Measurements from ENCODE around the gene SEL1L. TPM values are rescaled to one million over a fixed set of nuclear protein-coding genes. Genes with fewer than 3 reads are reported as not detected.
A peak's percentile ranks its signal among the peaks of the same experiment; 100 is the strongest.

The SEL1L gene
- total RNA-seq = 100 to 1,000 TPM in 1 of 2 donors, 10 to 100 TPM in 1; 91.2 to 121 TPM

DNA sequence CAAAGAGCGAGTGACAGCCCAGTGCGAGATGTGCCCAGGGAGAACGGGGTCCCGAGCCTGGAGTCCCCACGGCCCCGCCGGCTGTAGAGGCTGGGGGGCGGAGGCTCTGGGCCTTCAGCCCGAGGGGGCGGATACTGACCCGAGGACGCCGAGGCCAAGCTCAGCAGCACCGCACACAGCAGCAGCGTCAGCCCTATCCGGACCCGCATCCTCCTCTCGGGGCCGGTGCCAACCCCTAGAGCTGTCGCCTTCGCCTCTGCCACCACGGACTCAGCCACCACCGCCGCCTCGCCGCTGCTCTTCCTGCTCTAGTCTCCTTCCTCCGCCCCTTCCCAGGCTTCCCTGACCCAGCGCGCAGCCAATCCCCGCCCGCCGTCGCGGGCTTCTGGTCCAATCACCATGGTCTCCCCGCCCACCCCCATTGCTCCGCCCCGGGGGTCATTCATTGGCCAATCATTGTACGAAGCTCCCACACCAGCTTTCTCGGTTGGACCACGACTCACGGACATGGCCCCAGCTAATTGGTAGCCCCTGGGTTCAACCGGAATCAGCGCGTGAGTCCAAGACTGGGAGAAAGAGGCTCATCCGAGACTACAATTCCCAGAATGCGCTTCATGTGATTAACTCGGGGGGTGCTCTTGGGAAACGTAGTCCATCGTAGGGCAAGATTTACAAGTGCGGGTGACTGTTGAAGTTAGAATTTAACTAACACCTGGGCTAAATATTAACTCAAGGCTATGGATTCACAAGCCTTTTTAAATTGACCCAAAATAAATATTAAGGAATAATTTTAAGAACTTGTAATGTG, at the start of gene SEL1L:
Gene SEL1L, minus strand, starts transcription at position 318 of the 808 bp plus-strand sequence. Its CDS starts 109 bp downstream, at position 209.
- Histone ChIP-seq H3K4me3 (peak within 1 kb of the TSS; percentile 86), H3K4me1 (peaks cover 3% of the 10 kb centered on the region), H3K27ac (peak within 1 kb of the TSS; percentile 48), H3K36me3 (no peaks in the 10 kb centered on the region), H3K9me3 (no peaks in the 10 kb centered on the region), H3K27me3 (no peaks in the 10 kb centered on the region), H3K9ac (ENCODE audit: low read depth in 2 of 2, low read length in 2 of 2) (peak within 1 kb of the TSS; percentile 77 to 94)
- intact Hi-C loops (cut with DNase I) = no loop called here
- TF ChIP-seq, protein P1, sequence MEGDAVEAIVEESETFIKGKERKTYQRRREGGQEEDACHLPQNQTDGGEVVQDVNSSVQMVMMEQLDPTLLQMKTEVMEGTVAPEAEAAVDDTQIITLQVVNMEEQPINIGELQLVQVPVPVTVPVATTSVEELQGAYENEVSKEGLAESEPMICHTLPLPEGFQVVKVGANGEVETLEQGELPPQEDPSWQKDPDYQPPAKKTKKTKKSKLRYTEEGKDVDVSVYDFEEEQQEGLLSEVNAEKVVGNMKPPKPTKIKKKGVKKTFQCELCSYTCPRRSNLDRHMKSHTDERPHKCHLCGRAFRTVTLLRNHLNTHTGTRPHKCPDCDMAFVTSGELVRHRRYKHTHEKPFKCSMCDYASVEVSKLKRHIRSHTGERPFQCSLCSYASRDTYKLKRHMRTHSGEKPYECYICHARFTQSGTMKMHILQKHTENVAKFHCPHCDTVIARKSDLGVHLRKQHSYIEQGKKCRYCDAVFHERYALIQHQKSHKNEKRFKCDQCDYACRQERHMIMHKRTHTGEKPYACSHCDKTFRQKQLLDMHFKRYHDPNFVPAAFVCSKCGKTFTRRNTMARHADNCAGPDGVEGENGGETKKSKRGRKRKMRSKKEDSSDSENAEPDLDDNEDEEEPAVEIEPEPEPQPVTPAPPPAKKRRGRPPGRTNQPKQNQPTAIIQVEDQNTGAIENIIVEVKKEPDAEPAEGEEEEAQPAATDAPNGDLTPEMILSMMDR (IDR thresholded peaks at IDR 0.05) = no peak
- DNase-seq = peak; percentile 100

DNA sequence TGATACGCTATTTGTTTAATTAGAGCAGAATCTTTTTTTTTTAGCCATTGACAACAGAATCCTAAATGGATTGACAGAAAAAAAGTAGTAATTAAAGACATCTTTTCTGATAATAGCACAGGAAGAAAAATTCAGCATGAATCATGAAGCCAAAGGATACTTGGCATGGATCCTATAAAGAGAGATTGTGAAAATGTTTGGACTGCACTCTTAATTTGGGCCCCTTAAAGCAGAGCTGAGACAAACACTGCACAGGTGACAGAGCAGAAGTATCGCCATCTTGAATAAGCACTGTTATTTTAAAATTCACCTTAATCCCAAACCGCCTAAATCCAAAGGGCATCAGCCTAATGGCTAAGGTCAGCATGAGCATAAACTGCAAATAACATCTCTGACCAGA, 48.8 kb upstream of the SEL1L start:
- Histone ChIP-seq H3K27me3 (no peaks in the 10 kb centered on the region), H3K9ac (ENCODE audit: low read depth in 2 of 2, low read length in 2 of 2) (no peak overlapping the region), H3K9me3 (no peaks in the 10 kb centered on the region), H3K4me1 (no peaks in the 10 kb centered on the region), H3K27ac (no peak overlapping the region), H3K4me3 (no peak overlapping the region), H3K36me3 (no peaks in the 10 kb centered on the region)
- DNase-seq = no peak
- TF ChIP-seq, protein P1 (IDR thresholded peaks at IDR 0.05) = no peak
- intact Hi-C loops (cut with DNase I) = no loop called here

DNA sequence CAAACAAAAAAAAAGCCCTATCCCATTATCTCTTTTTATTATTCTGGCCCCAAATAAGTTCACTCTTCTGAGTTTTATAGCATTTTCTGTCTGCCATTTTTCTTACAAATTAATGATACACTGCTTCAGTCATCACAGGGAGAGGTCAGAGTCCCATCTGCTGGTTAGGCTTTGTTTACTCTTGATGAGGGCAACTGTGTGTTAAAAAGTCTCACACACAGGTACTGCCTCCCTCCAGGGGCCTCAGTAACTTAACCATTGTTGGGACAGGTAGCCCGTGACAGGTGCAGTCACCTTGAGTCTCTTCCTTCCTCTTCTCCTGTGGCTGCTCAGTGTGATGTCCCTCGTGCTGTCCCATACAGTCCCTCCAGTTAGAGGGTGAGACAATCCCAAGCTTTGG, 45.5 kb upstream of the SEL1L start:
- Histone ChIP-seq H3K9me3 (no peaks in the 10 kb centered on the region), H3K9ac (ENCODE audit: low read depth in 2 of 2, low read length in 2 of 2) (no peak overlapping the region), H3K27ac (no peak overlapping the region), H3K4me1 (no peaks in the 10 kb centered on the region), H3K4me3 (no peak overlapping the region), H3K27me3 (no peaks in the 10 kb centered on the region), H3K36me3 (no peaks in the 10 kb centered on the region)
- intact Hi-C loops (cut with DNase I) = no loop called here
- TF ChIP-seq, protein P1 (IDR thresholded peaks at IDR 0.05) = no peak
- no peak for DNase-seq

DNA sequence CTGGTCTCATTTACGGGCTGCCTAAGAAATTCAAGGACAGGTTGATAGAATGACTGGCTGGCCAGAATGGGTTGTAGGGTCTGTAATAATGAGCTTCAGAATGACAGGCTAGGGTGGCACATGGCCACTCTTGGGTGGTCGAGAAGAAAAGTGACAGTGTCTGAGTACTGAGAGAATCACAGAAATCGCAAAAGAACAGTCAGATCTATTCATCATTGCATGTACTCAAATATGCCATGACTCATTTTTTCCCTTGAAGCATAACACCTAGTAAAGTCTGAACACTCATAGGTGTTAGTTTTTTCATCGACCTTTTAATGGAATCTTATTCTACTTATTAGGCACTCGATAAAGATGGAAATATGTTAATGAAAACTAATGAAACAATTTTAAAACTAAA, 37.8 kb upstream of the SEL1L start:
- Histone ChIP-seq H3K9ac (ENCODE audit: low read depth in 2 of 2, low read length in 2 of 2) (no peak overlapping the region), H3K27me3 (no peaks in the 10 kb centered on the region), H3K27ac (no peak overlapping the region), H3K4me3 (no peak overlapping the region), H3K9me3 (no peaks in the 10 kb centered on the region), H3K36me3 (no peaks in the 10 kb centered on the region), H3K4me1 (no peaks in the 10 kb centered on the region)
- intact Hi-C loops (cut with DNase I) = no loop called here
- TF ChIP-seq, protein P1 (IDR thresholded peaks at IDR 0.05) = no peak
- no peak for DNase-seq

DNA sequence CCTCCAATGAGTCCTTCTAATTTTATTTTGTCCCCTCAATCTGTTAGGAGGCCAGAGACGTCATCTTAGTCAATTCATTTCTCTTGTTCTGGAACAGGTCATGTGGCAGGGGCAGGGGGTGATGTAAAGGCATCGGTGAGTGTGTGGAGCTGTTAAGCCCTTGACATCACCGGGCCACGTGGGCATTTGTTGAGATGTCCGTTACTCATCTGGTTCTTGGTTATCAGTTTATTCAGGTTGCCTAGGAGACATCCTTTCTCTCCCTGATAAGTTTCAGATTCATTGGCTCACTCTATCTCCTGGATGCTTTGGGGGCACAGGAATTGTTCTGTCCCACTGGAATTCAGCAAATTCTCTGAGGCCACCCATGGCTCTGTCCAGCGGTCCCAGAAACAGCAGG, 33.6 kb upstream of the SEL1L start:
- no peak for DNase-seq
- Histone ChIP-seq H3K4me1 (no peaks in the 10 kb centered on the region), H3K36me3 (no peaks in the 10 kb centered on the region), H3K9me3 (no peaks in the 10 kb centered on the region), H3K4me3 (no peak overlapping the region), H3K27ac (no peak overlapping the region), H3K27me3 (no peaks in the 10 kb centered on the region), H3K9ac (ENCODE audit: low read depth in 2 of 2, low read length in 2 of 2) (no peak overlapping the region)
- TF ChIP-seq, protein P1 (IDR thresholded peaks at IDR 0.05) = no peak
- intact Hi-C loops (cut with DNase I) = no loop called here

Data from colonic mucosa (tissue), 4 donors.